NCI-H524 (cell line): ENCODE data around the gene SHCBP1.
A peak's percentile ranks its signal among the peaks of the same experiment; 100 is the strongest.

Experiments used
- DNase-seq, 2 experiments: peaks; one replicate each; lab custom pipeline; 2025; lab: John Stamatoyannopoulos, UW

SHCBP1 gene

DNA sequence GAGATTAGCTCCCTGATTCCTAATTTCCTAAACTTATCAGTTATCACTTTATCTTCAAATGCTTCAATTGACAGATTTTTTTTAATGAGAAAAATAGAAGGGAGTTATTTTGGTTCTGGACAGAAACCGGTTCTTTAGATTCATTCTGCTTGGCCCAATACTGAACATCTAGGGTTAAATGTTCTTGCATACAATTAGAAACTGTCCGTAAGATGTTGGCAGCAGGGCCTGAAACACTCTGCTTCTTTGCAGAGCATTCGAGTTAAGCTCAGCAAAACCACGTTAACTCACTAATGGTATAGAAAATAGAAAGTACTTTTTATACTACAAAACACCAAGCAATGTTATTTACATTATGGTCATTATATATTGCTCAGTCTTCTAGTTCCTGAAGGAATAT lies 7.2 kb downstream of the SHCBP1 start:
- DNase-seq = no peak

DNA sequence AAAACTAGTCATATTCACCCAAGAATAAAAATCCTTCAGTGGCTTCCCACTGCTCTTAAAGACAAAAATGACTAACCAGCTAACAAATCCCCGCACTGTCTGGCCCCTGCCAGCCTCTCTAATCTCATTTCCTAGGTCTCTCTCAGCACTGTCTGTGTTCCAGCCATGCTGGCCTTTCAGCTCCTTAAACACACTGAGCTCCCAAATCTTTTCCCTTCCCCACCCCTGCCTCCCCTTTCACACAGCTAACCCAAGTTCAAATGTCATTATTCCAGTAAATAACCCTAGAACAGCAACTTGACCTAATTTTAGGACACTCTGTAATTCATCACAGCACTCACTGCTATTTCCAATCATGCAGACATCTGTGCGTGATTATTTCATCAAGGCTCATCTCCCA lies 7.8 kb downstream of the SHCBP1 start:
- no peak for DNase-seq

DNA sequence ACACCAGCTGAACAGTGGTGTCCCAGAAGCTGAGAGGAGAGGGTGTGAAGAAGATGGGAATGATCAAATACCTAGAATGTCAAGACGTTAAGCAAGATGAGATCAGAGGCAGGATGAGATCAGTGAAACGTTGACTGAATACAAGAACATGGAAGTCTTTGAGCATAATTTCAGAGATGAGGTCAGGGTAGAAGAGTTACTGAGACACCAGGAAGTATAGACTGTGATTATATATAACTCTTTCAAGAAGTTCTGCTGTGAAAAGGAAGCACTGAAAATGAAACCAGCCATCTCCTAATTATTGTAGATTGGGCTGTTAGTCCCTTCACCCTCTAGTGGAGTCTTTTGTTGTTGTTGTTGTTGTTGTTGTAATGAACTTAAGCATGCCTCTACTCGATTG lies 9.1 kb downstream of the SHCBP1 start:
- no peak for DNase-seq

DNA sequence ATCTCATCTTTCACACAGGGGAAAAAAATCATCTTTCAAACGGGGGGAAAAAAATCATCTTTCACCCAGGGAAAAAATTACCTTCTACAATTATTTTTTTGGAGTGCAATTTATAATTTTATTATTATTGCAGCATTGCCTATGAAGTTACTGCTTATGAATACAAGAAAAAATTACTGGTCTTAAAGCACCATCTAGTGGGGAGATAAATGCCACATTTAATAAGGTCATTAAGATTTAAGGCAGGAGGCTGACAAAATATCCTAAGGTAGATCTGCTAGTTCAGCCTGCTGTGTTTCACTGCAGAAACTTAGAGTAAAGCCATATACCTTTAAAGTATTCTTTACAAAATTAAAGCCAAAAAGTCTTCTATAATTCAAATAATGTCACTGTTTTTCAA lies 13.7 kb downstream of the SHCBP1 start:
- peak in 1 of 2 experiments; percentile 52 for DNase-seq

DNA sequence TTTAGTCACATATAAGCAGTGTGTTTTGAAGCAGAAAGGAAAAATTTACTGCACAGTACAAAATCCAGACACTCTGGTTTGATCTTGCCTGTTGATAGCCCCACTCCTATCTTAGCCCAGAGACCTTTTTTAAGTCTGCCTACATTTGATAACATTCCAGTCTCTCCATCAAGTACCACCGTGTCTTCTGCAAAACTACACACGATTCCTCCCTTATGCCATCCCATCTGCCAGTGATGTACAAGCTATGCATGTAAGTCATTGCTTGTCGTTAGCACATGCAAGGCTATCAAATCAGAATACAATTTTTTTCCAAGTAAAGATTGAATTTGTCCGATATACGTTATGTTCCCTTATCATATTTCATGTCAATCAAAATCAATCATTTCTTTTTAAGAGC lies 14.9 kb downstream of the SHCBP1 start:
- no peak for DNase-seq

DNA sequence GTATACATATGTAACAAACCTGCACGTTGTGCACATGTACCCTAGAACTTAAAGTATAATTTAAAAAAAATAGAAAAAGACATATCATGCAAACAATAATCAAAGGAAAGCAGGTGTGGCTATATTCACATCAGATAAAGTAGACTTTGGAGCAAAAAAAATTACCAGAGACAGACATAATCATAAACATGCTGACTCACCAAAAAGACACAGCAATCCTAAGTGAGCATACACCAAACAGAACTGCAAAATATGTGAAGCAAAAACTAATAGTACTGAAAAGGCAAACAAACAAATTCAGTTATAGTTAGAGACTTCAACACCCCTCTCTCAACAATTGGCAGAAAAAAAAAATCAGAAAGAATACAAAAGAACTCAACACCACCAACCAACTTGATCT lies 29.9 kb downstream of the SHCBP1 start:
- DNase-seq = no peak

DNA sequence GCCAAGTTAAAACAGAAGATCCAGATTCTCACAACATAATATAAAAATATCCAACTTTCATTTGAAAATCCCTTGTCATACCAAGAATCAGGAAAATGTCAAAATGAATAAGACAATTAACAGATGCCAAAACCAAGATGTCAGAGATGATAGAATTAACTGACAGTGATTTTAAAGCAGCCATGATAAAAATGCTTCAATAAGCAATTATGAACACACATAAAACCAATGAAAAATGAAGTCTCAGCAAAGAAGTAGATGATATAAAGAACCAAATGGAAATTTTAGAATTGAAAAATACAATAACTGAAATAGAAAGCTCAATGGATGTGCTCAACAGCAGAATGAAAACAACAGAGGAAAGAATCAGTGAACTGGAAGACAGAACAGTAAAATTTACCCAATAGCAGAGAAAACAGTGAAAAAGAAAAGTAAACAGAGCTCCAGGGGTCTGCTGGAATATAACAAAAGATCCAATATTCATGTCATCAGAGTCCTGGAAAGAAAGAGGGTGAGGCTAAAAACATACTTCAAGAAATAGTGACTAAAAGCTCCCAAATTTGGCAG lies 35.1 kb downstream of the SHCBP1 start:
- DNase-seq = no peak

DNA sequence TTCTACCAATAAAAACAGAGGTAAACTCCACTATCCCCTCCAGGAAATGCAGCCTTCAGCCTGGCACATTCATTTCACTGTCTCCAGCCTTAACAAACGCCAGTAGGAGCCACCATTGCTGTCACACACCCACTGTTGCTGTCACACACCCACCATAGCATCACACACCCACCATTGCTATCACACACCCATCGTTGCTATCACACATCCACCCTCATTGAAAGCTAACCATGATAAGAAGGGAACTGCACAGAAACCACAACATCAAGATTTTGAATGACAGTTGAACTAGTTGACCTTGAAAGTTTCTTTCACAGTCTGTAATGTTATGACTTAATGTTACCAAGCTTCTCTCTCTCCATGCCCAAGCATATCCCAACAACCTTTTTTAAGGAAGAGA lies 38.1 kb downstream of the SHCBP1 start:
- no peak for DNase-seq

DNA sequence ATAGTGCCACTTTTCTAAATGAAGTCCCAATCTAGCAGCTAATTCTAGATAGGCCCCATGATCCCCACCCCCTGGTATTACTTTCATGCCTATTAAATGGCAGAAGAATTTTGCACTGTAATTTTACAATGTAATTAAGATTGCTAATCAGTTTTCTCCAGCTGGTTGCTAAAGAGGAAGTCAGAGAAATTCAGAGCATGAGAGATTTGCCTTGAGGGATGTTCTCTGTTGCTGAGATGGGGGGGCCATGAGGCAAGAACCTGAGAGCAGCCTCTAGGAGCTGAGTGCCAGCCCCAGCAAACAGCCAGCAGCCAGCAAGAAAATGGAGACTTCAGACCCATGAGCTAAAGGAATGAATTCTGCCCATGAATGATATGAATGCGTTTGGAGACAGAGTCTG lies 38.9 kb downstream of the SHCBP1 start:
- DNase-seq = no peak

DNA sequence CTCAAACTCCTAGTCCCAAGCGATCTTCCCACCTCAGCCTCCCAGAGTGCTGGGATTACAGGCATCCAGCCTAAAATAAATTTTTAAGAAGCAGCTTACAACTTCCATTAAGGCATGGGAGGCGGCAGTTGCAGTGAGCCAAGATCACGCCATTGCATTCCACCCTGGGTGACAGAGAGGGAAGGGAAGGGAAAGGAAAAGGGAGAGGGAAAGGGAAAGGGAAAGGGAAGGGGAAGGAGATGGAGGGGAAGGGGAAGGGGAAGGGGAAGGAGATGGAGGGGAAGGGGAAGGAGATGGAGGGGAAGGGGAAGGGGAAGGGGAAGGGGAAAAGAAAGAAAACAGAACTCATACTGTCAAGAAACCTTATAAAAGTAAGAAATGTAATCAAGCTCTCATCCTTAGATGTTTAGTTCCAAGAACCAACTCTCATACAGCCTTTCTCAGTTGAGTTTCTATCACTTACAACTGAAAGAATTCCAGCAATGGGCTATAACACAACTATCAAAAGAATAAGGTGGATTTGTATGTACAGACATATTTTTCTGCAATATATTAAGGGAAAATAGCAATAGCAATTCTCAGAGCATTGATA lies 43.1 kb downstream of the SHCBP1 start:
- no peak for DNase-seq

DNA sequence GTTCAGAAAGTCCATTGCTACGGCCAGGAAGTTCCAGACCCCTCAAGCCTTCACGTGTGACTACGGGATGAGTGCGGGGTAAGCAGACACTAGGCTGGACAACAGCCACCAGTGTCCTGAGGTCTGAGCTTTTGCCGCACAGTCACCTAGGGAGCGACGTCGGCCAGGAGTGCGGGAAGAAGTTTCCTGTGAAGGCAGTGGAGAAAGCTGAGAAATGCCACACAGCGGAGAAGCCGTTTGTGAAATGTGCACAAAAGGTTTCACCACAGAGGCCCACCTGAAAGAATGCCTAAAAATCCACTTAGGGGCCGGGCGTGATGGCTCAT lies 47.4 kb downstream of the SHCBP1 start:
- no peak for DNase-seq

DNA sequence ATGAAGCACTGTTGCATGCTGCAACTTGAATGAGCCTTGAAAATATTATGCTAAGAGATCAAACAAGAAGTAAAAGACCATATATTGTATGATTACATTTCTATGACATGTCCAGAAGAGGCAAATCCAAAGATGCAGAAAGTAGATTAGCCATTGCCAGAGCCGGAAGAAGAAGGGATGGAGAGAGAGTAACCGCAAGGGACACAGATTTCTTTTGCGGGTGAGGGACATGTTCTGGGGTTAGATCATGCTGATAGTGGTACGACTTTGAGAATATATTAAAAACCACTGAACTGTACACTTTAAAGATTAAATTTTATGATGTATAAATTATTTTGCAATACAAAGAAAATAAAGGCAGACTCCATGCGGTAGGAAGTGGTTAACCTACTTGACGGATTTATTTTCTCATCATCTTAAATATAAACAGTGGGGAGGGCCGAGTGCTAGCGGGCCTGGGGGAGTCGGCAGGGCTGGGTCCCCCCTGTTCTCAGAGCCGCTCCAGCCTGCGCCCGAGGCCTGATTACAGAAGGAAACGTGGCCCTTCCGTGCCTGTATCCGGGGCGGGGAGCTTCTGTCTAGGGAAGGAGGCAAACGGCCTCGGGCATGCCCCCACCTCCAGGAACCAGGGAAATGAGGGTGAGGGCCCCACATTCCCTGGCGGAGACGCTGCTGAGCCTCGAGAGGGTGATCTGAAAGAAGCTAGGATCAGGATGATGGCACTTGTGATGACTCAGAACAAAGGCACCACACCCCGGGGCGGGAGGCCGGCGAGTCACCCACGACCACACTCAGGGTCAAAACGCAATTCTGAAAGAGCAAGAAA lies 48.0 kb downstream of the SHCBP1 start:
- no peak for DNase-seq

DNA sequence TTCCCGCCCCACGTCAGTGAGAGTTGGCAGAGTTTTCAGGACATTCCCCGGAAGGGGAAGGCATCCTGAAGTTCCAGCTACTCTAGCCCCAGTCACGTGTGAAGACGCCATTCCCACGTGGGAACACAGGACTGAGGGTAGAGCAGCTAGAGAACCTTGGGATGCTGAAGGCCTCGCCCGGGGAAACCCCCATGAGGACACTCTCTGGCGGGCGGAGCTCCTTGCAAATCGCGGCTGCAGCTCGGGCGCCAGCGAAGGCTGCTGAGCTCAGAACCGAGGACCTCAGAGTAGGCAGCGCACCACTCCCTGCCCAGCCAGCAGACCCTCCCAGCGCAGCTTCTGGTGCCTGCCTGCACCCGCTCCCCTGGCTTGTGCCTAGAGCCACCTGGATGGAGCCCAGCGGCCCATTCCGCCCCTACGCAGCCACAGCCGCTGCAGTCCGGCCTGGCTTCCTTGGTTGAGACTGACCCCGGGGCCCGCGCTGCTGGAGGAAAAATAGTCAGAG lies 51.9 kb downstream of the SHCBP1 start:
- DNase-seq = no peak

DNA sequence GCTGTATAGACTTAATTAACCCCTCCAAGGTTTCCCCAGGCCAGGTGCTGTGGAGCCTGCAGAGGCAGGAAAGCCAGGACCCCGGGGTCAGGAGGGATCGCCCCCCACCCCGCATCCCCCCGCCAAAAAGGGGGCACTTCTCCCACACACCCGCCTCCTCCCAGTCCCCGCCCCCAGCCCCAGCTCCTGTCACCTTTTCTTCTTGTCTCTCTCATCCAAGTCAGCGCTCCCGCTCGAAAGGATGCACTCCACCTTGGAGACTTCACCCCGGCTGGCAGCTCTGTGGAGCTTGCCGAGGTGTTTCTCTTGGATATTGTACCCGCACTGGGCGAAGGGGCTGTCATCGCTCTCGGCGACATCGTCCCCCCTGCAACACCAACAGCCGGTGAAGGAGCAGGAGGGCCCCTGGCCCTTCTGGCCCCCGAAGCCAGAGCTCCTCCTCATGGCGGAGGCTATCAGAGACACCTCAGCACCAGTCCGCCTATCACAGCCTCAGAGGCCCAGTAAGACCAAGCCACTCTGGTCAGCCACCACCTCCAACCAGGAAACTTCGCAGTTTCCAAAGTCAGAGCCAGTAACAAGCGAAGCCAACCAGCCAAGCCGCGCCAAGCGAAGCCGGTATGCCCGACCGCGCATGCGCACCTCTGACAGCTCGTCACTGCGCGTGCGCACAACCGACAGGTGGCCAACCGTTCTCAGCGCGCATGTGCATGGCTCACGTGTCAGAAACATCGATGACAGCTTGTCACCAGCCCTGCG lies 52.5 kb downstream of the SHCBP1 start:
- DNase-seq = no peak

DNA sequence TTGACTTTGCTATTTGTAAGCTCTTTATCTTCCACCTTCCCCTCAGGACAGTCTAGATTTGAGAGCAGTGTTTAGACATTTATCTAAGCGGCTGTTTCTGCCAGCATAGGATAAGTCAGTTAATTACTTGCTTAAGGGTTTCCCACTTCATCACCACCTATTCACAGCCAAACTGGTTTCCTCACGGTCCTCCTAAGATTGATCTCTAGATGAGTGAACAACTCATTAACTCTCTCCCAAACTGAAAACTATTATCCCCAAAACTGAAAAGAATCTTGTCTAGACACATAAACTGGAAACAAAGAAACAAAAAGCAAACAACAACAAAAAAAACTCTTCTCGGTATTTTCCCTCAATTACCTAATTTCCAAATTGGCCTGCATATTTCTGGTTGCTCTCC lies 58.2 kb downstream of the SHCBP1 start:
- DNase-seq = no peak

DNA sequence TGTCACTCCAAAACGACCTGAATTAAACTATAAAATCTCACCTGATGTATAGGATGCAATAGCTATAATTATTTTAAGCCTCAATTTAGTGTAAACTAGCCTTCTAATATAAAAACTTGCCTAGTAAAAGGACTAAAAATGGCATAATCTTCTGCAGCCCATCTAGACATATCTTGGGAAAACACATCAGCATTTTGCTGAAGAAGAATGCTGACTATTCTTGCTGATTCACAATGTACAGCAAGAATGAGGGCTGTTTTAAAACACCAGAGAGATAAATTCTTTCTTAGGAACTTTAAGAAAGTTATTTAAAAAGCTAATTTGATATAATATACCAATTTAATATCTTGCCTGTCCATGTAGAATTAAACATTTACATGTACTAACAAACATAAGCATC lies 63.2 kb downstream of the SHCBP1 start:
- no peak for DNase-seq

DNA sequence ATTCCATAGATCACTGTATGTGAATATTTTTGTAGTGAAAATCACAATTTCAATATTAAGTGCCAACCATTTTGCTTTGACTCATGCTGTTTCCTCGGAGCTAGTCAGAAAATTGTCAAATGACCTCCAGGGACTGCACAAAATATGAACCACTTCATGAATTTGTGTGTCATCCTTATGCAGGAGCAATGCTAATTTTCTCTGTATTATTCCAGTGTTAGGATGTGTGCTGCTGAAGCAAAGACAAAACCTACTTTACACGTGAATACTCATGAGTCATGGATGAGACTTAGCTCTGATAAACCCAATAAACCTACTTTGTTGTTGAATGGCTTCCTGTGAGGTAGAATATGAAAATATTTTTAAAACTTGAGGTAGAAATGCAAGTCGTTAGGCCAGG lies 65.2 kb downstream of the SHCBP1 start:
- no peak for DNase-seq

DNA sequence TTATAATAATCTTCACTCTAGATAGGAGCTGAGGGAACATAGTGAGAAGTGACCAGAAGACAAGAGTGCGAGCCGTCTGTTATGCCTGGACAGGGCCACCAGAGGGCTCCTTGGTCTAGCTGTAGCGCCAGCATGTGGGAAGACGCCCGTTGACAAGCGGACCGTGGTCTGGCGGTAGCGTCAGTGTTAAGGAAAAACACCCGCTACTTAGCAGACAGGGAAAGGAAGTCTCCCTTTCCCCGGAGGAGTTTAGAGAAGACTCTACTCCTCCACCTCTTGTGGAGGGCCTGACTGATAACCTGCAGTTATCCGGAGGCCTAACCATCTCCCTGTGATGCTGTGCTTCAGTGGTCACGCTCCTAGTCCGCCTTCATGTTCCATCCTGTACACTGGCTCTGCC lies 66.7 kb downstream of the SHCBP1 start:
- peak; percentile 19 to 71 for DNase-seq

DNA sequence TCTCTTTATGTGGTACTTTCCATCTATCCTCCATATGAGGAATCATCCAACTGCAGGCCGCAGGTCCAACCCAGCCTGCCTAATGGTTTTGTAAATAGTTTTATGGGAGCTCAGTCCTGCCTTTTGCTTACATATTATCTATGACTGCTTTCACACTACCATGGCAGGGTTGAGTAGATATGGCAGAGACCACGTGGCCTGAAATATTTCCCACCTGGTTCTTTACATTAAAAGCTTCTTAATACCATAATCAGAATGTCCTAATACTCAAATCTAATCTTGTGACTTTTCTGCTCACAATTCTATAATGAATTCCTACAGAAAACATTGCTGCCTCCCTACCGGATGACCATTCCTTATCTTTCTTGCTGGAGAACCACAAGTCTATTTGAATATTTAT lies 71.7 kb downstream of the SHCBP1 start:
- no peak for DNase-seq
